GM21717 (cell line): Measurements from ENCODE around the gene GOLGA8G.
"Not testable (repeated sequence)": the region's sequence is repeated elsewhere in the genome, so short reads cannot be mapped to it uniquely, and the experiment has no call there.

Experiments used
- ATAC-seq: cut with Tn5 transposase; IDR thresholded peaks from one replicate; pipeline ENCODE4 v1.9.1; 2021; ENCODE audit warnings: mild to moderate bottlenecking, moderate library complexity; ENCODE audit not compliant: unreplicated experiment

The GOLGA8G gene, protein sequence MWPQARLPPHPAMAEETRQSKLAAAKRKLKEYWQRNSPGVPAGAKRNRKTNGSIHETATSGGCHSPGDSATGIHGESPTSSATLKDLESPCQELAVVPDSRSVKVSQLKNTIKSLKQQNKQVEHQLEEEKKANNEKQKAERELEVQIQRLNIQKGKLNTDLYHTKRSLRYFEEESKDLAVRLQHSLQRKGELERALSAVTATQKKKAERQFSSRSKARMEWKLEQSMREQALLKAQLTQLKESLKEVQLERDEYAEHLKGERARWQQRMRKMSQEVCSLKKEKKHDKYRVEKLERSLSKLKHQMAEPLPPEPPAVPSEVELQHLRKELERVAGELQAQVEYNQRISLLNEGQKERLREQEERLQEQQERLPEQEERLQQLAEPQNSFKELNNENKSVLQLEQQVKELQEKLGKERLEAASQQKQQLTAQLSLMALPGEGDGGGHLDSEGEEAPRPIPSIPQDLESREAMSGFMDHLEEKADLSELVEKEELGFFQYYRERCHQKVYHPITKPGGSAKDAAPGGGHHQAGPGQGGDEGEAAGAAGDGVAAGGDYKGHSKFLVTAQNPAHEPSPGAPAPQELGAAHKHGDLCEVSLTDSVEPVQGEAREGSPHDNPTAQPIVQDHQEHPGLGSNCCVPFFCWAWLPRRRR

DNA sequence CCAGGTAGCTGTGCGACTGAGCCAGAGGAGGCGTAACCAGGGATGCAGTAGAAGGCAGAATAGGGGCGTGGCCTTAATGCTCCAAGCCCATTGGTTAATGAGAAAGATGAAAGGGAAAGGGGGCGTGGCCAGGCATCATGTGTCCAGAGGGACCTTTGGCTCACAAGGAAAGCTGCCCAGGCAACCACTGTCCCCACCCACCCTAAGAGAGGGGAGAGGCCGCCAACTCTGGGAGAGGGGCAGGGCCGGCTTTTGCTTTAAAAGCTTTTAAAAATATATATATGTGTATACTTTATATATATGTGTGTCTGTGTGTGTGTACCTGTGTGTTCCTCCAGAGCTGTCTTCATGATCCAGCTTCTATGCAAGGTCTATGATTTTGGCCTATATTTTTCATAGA, at the start of gene GOLGA8G:
GOLGA8G (minus strand) TSS at position 18 of the 400 bp plus-strand sequence. CDS start 62 bp downstream, outside the sequence.
- ATAC-seq = not testable (repeated sequence)

DNA sequence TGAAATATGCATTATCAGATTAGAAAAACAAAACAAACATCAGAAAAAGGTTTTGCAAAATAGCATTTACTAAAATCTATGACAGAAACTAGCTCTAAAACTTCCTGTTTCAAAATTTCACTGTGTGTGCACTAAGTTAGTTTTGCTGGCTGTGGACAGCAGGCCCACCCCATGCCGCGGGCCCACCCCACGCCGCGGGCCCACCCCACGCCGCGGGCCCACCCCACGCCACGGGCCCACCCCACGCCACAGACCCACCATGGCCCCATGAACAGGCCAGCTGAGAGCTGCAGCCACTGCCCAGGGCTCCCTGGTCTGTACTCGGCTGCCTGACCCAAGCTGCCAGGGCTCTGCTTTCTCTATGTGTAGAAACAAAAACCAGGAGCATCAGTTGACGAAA, 40.6 kb upstream of the GOLGA8G start:
- not testable (repeated sequence) for ATAC-seq

DNA sequence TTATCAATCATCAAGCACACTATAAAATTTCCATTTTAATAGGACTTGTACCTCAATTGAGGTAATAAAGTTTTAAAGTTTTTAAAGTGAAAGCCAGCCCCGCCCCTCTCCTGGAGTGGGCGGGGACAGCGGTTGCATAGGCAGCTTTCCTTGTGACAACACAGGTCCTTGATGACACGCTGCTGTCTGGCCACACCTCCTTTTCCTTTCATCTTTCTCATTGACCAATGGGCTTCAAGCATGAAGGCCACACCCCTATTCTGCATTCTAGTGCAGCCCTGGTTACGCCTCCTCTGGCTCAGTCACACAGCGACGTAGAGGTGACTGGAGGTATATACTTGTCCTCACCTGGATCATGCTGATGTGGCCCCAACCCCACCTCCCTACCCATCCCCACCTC, 20.5 kb upstream of the GOLGA8G start, which contains the start of gene GOLGA6L25:
GOLGA6L25 (plus strand) TSS at position 301 of the 400 bp plus-strand sequence; CDS start at position 362, 61 bp downstream.
- ATAC-seq = not testable (repeated sequence)

DNA sequence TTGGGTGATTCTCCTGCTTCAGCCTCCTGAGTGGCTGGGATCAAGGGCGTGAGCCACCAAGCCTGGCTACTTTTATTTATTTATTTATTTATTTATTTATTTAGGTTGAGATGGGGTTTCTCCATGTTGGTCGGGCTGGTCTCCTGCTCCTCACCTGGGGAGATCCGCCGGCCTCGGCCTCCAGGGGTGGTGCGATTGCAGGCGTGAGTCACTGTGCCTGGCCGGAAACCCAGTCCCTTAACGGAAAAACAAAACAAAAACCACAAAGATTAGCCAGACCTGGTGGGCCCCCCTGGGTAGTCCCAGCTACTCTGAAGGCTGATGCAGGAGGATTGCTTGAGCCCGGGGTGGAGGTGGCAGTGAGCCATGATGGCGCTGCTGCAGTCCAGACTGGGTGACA, 17.6 kb downstream of the GOLGA8G start:
- ATAC-seq = not testable (repeated sequence)

DNA sequence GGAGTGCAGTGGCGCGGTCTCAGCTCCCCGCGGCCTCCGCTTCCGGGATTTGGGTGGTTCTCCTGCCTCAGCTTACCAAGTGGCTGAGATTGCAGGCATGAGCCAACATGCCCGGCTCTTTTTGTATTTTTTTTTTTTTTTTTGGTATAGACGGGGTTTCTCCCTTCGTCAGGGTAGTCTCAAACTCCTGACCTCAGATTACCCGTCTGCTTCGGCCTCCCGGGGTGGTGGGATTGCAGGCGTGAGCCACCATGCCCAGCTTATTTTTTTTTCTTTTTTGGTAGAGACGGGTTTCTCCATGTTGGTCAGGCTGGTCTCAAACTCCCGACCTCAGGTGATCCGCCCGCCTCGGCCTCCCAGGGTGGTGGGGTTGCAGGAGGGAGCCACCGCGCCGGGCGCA, 18.6 kb downstream of the GOLGA8G start:
- not testable (repeated sequence) for ATAC-seq

DNA sequence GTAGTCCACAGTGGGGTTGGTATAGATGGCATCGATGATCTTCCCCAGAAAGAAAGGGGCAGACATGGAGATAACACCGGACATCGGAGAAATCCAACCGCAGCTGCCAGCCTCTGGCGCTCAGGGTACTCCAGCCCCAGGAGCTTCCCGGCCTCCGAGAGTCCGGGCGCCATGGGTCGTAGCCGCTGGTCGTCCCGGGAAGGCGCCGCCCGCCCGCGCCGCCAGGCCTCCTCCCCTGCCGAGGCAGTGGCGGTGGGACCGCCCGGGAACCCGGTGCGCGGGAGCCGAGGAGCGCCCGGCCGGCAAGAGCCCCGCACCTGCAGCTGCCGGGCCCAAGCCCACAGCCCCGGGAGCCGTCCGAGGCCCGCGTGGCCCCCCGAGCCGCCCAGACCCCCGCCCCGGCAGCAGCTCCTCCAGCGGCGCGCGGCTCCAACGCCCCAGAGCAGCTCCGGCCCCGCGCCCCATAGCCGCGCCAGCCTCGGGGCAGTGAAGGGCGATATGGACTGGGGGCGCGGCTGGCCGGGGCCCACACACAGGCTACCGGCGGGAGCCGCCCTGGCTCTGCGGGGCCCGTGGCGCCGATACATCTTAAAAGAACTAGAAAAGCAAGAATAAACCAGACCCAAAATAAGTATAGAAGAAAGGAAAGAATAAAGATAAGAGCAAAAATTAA, 24.4 kb downstream of the GOLGA8G start:
- ATAC-seq = not testable (repeated sequence)

DNA sequence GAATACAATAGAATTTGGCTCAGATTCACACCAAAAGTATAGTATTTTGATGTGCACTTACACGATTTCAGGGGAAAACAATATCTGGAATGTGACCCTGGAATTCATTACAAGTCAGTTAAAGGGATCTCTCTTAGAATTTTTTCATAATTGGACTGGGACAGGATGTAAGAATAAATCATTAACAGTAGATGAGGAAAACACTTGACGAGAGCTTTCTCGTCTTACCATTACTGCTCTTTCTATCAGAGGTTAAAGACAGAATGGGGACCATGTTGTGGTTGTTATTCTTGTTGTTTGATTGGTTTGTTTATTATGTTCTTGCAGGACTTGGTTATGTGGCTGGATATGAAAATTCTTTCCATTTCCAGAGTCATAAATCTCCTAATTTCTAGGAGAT, 51.4 kb downstream of the GOLGA8G start:
- not testable (repeated sequence) for ATAC-seq
